Endothelial cell of umbilical vein (primary cell): Measurements from ENCODE around the gene NHSL2. TPM values are rescaled to one million over a fixed set of nuclear protein-coding genes. Genes with fewer than 3 reads are reported as not detected.

ENCODE experiments used
- BruUV-seq: library from RNA; stranded (reverse); fragments of 400-500 nt; replicated peaks from 2 replicates; lab custom pipeline; 2021; lab: Mats Ljungman, UMichigan
- CTCF ChIA-PET: fragments of 300-600, 350-600 bp; sonication (Branson Sonifier 250); formaldehyde crosslinking; loops from one replicate; lab custom pipeline; 2021; ENCODE audit warnings: antibody characterized with exemption, inconsistent platforms; lab: Charles Lee
- POLR2A ChIA-PET: fragments of 300-600, 350-600 bp; sonication (Branson Sonifier 250); formaldehyde crosslinking; loops from one replicate; lab custom pipeline; 2021; ENCODE audit warnings: antibody characterized with exemption, inconsistent platforms; lab: Charles Lee
- DNase-seq: peaks from one replicate; pipeline ENCODE4 v3.0.0-alpha.2; 2011; ENCODE audit warnings: low read depth, low spot score
- FAIRE-seq: peaks from 2 replicates; lab custom pipeline; 2011; peaks lifted over from hg19 to GRCh38; lab: Jason Lieb, UNC
- H2AFZ ChIP-seq: 2 replicates; pipeline ENCODE4 v1.6.0; 2012; ENCODE audit warnings: low read depth, low read length, control low read depth, inconsistent platforms
- H3K27ac ChIP-seq: 2 replicates; pipeline ENCODE4 v1.5.1; 2011; ENCODE audit warnings: low read depth, mild to moderate bottlenecking, control low read depth, low read length, moderate library complexity; ENCODE audit not compliant: insufficient read depth
- H3K27me3 ChIP-seq, 2 experiments: 2 replicates each; pipeline versions ENCODE4 v1.6.0 to v1.6.1; 2011; ENCODE audit warnings: low read length in 2 of 2, mixed read lengths in 1 of 2; ENCODE audit not compliant: control insufficient read depth in 2 of 2, insufficient read depth in 2 of 2
- H3K36me3 ChIP-seq, 2 experiments: 2 replicates in 1 of 2; 3 replicates in 1 of 2; pipeline ENCODE4 v1.5.1; 2011; ENCODE audit warnings: low read length in 2 of 2, mild to moderate bottlenecking in 1 of 2, moderate library complexity in 1 of 2; ENCODE audit not compliant: control insufficient read depth in 2 of 2, insufficient read depth in 2 of 2; ENCODE audit errors: extremely low read depth in 1 of 2
- H3K4me1 ChIP-seq: 3 replicates; pipeline ENCODE4 v1.5.1; 2011; ENCODE audit warnings: mild to moderate bottlenecking, low read length; ENCODE audit not compliant: control insufficient read depth, insufficient read depth; ENCODE audit errors: extremely low read depth
- H3K4me2 ChIP-seq: 2 replicates; pipeline ENCODE4 v1.6.1; 2011; ENCODE audit warnings: low read length, control low read depth, mixed read lengths; ENCODE audit not compliant: insufficient read depth
- H3K4me3 ChIP-seq, 3 experiments: fragments of 200-600 bp in 1 of 3; sonication (generic), shearing (Covaris generic) in 1 of 3; replicated peaks in 1 of 3; 2 replicates each; pipeline ENCODE4 v1.5.1; 2011 to 2016; ENCODE audit warnings: control low read depth in 3 of 3, low read length in 3 of 3, mild to moderate bottlenecking in 2 of 3, inconsistent platforms in 1 of 3, low read depth in 1 of 3, moderate library complexity in 1 of 3; ENCODE audit not compliant: insufficient read depth in 1 of 3
- H3K79me2 ChIP-seq: 2 replicates; pipeline ENCODE4 v1.6.0; 2012; ENCODE audit warnings: low read length, inconsistent platforms; ENCODE audit not compliant: control insufficient read depth, insufficient read depth
- H3K9ac ChIP-seq: replicated peaks from 2 replicates; pipeline ENCODE3; 2011; ENCODE audit warnings: low read length, control low read depth; ENCODE audit not compliant: insufficient read depth; ENCODE audit errors: extremely low read depth
- H3K9me1 ChIP-seq: replicated peaks from 3 replicates; pipeline ENCODE4 v1.6.0; 2011; ENCODE audit warnings: mild to moderate bottlenecking, low read length; ENCODE audit not compliant: control insufficient read depth, insufficient read depth; ENCODE audit errors: extremely low read depth
- H3K9me3 ChIP-seq: replicated peaks from 2 replicates; pipeline ENCODE4 v1.5.1; 2012; ENCODE audit warnings: low read length, inconsistent platforms; ENCODE audit not compliant: control insufficient read depth, insufficient read depth
- H4K20me1 ChIP-seq: replicated peaks from 2 replicates; pipeline ENCODE3; 2011; ENCODE audit warnings: mild to moderate bottlenecking, low read length; ENCODE audit not compliant: control insufficient read depth, insufficient read depth; ENCODE audit errors: extremely low read depth
- EZH2 ChIP-seq: IDR thresholded peaks from 2 replicates; pipeline ENCODE4 v1.6.1; 2012; ENCODE audit warnings: borderline replicate concordance, low read depth, mild to moderate bottlenecking, moderate library complexity, low read length, inconsistent platforms; ENCODE audit not compliant: severe bottlenecking
- FOS ChIP-seq: IDR thresholded peaks from 2 replicates; pipeline ENCODE4 v1.6.1; 2011; ENCODE audit warnings: mild to moderate bottlenecking, low read length, moderate library complexity, borderline replicate concordance; ENCODE audit not compliant: insufficient read depth
- GATA2 ChIP-seq: IDR thresholded peaks from 2 replicates; pipeline ENCODE4 v1.7.0; 2011; ENCODE audit warnings: low read depth, mild to moderate bottlenecking, moderate library complexity, mixed read lengths, low read length; ENCODE audit not compliant: insufficient read length, insufficient read depth
- JUN ChIP-seq: IDR thresholded peaks from 2 replicates; pipeline ENCODE4 v1.6.1; 2011; ENCODE audit warnings: borderline replicate concordance, low read depth; ENCODE audit not compliant: insufficient read length, insufficient read depth
- MAX ChIP-seq: IDR thresholded peaks from 2 replicates; pipeline ENCODE4 v1.6.1; 2011; ENCODE audit not compliant: insufficient read depth, insufficient read length
- MYC ChIP-seq: IDR thresholded peaks from one replicate; pipeline ENCODE4 v1.6.1; 2011; ENCODE audit warnings: mild to moderate bottlenecking, low read depth, low read length
- POLR2A ChIP-seq: IDR thresholded peaks from 2 replicates; pipeline ENCODE4 v1.6.1; 2012; ENCODE audit warnings: low read depth, mild to moderate bottlenecking, control low read depth, low read length
- POLR2AphosphoS5 ChIP-seq: IDR thresholded peaks from 2 replicates; pipeline ENCODE4 v1.6.1; 2012; ENCODE audit warnings: low read depth, mild to moderate bottlenecking, control low read depth, low read length, moderate library complexity; ENCODE audit not compliant: insufficient read depth
- dilution Hi-C: fragments of 300-500 bp; cut with MboI; formaldehyde crosslinking; loops from one replicate; pipeline ENCODE4 v1.15.0; 2019; ENCODE audit warnings: low sequenced_read_pairs; ENCODE audit not compliant: extremely low pct_ligation_motif_present
- intact Hi-C: fragments of 100-400 bp; cut with micrococcal nuclease; formaldehyde crosslinking; loops from one replicate; pipeline ENCODE4 v1.10.0; 2022
- polyA plus RNA-seq, 4 experiments: library from polyadenylated mRNA; depleted of rRNA in 3 of 4; stranded (reverse) in 3 of 4; unstranded in 1 of 4; fragments of >200 nt; gene quantifications; 2 replicates each; pipeline versions ENCODE4 v1.2.1 to v1.2.3, GENCODE V29; 2011 to 2012; ENCODE audit warnings: missing spikeins in 1 of 4
- total RNA-seq: library from RNA; stranded (reverse); gene quantifications from 2 replicates; pipeline ENCODE4 v1.2.3, GENCODE V29; 2021
- TF ChIP-seq, protein P1 (sequence below), 2 donors: IDR thresholded peaks; 1 replicate in 1 of 2; 2 replicates in 1 of 2; pipeline ENCODE4 v1.5.1; 2011; ENCODE audit warnings: low read length in 2 of 2, mild to moderate bottlenecking in 2 of 2, moderate library complexity in 2 of 2, control low read depth in 1 of 2, inconsistent platforms in 1 of 2, low read depth in 1 of 2; ENCODE audit not compliant: insufficient read depth in 1 of 2; ENCODE audit errors: extremely low read depth in 1 of 2

NHSL2 gene
- total and polyA plus RNA-seq, 2 donors (not counting 3 experiments of a cell fraction or from before 2014, with no cell fraction given), result 23.5 to 49.9 TPM

DNA sequence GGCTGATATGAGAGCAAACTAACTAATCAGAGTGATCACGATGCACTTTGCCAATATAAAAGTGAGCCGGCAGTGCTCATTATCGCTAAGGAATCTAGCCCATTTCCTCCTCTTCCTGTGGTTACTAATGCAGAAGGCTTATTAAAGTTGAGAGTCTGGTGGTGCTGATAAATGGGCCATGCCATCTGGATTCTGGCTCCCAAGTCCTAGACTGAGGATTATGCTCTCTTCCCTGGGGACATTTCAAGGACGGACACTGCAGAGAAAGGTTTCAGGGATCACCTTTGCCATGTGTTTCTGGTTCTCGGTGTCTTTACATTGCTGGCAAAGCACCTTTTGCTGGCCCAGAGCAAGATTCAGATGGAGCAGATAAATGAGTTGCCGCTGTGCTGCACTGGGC lies 135.8 kb downstream of the NHSL2 start:
- Histone ChIP-seq H3K4me3 (peak overlapping the region in 1 of 3 experiments; percentile 4), H3K79me2 (no peaks in the 10 kb centered on the region), H3K9me3 (no peaks in the 10 kb centered on the region), H3K36me3 (no peaks in the 10 kb centered on the region), H4K20me1 (no peaks in the 10 kb centered on the region), H3K27me3 (no peaks in the 10 kb centered on the region), H3K27ac (peak overlapping the region; percentile 42), H2AFZ (no peak overlapping the region), H3K9ac (no peak overlapping the region), H3K4me2 (peak overlapping the region; percentile 48), H3K9me1 (no peaks in the 10 kb centered on the region), H3K4me1 (peaks cover 24% of the 10 kb centered on the region)
- DNase-seq, result peak; percentile 71
- no TSS peak for BruUV-seq
- dilution Hi-C loops, result no loop called here
- POLR2A ChIA-PET, result interaction anchor here (1.2 to 1.4 kb wide), 2 partner anchors 16 to 17 kb away, joined by 5 to 6 read pairs; no protein-coding TSS in a partner anchor
- FAIRE-seq, result peak; percentile 98
- CTCF ChIA-PET, result interaction anchor here (1.0 to 1.6 kb wide), 3 partner anchors 27 to 48 kb away, joined by 3 to 4 read pairs (median 4); no protein-coding TSS in a partner anchor
- TF ChIP-seq GATA2 (peak; percentile 98), FOS (no peak), POLR2AphosphoS5 (peak; percentile 37), MAX (no peak), JUN (no peak), MYC (no peak), POLR2A (no peak), EZH2 (no peak)
- TF ChIP-seq, protein P1, sequence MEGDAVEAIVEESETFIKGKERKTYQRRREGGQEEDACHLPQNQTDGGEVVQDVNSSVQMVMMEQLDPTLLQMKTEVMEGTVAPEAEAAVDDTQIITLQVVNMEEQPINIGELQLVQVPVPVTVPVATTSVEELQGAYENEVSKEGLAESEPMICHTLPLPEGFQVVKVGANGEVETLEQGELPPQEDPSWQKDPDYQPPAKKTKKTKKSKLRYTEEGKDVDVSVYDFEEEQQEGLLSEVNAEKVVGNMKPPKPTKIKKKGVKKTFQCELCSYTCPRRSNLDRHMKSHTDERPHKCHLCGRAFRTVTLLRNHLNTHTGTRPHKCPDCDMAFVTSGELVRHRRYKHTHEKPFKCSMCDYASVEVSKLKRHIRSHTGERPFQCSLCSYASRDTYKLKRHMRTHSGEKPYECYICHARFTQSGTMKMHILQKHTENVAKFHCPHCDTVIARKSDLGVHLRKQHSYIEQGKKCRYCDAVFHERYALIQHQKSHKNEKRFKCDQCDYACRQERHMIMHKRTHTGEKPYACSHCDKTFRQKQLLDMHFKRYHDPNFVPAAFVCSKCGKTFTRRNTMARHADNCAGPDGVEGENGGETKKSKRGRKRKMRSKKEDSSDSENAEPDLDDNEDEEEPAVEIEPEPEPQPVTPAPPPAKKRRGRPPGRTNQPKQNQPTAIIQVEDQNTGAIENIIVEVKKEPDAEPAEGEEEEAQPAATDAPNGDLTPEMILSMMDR (IDR thresholded peaks at IDR 0.05; ENCODE audit: extremely low read depth in 1 of 2, insufficient read depth in 1 of 2, low read depth in 1 of 2, low read length in 2 of 2), result no peak
- intact Hi-C loops, result loop anchor here (1.0 kb wide), 1 partner anchor 16 kb away; no protein-coding TSS in a partner anchor
